Chondrocyte (in vitro differentiated cells): ENCODE results near the gene BCL2L13. TPM values are rescaled to one million over a fixed set of nuclear protein-coding genes. Genes with fewer than 3 reads are reported as not detected.

Source experiments
- DNase-seq: peaks from one replicate; pipeline ENCODE4 v3.0.0; 2021; ENCODE audit warnings: mixed read lengths, low spot score
- H3K27ac Mint-ChIP-seq: one replicate; pipeline ENCODE4 v1.8.0; 2021; ENCODE audit warnings: mild to moderate bottlenecking, moderate library complexity, mixed read lengths; ENCODE audit not compliant: unreplicated experiment
- H3K27me3 Mint-ChIP-seq: 2 replicates; pipeline ENCODE4 v1.8.0; 2021; ENCODE audit warnings: low read depth, mixed read lengths
- H3K36me3 Mint-ChIP-seq: 2 replicates; pipeline ENCODE4 v1.8.0; 2021; ENCODE audit warnings: low read depth, mixed read lengths
- H3K4me1 Mint-ChIP-seq: 2 replicates; pipeline ENCODE4 v1.8.0; 2021; ENCODE audit warnings: low read depth, mild to moderate bottlenecking, mixed read lengths
- H3K4me3 Mint-ChIP-seq: one replicate; pipeline ENCODE4 v1.8.0; 2021; ENCODE audit warnings: mild to moderate bottlenecking, moderate library complexity, mixed read lengths; ENCODE audit not compliant: unreplicated experiment
- H3K9me3 Mint-ChIP-seq: 2 replicates; pipeline ENCODE4 v1.8.0; 2021; ENCODE audit warnings: low read depth, mixed read lengths
- total RNA-seq: library from RNA; stranded (reverse); gene quantifications from 3 replicates; pipeline ENCODE4 v1.2.1, GENCODE V29; 2021
- TF ChIP-seq, protein P1 (sequence below): fragments of 200-600 bp; sonication (generic); IDR thresholded peaks from 2 replicates; pipeline ENCODE4 v1.5.0; 2021; ENCODE audit warnings: antibody characterized with exemption, mild to moderate bottlenecking, moderate library complexity

Gene BCL2L13
- total RNA-seq, 1 donor from 2014 or later = 39.6 TPM

DNA sequence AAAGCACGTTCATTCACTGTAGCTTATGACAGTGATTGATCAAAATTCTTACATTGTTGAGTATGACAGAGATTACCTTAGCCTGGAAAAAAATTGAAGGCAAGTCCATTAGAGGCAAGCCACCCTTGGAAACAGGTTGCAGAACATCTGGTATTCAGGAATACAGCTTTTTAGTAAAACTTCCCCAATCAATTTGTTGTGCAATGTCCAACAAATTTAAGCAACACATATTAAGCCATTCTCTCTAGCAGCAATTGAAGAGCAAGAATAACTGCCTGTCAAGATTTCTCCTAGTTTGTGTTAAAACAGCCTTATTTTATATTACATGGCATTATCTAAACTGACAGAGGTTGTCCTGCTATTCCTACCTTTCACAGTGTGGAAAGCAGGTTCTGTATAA lies 37.0 kb downstream of the BCL2L13 start:
- Mint-ChIP-seq H3K4me3 (no peak overlapping the region), H3K27ac (no peak overlapping the region), H3K9me3 (no peaks in the 10 kb centered on the region), H3K36me3 (peaks cover 2% of the 10 kb centered on the region), H3K27me3 (no peaks in the 10 kb centered on the region), H3K4me1 (peaks cover 21% of the 10 kb centered on the region)
- TF ChIP-seq, protein P1, sequence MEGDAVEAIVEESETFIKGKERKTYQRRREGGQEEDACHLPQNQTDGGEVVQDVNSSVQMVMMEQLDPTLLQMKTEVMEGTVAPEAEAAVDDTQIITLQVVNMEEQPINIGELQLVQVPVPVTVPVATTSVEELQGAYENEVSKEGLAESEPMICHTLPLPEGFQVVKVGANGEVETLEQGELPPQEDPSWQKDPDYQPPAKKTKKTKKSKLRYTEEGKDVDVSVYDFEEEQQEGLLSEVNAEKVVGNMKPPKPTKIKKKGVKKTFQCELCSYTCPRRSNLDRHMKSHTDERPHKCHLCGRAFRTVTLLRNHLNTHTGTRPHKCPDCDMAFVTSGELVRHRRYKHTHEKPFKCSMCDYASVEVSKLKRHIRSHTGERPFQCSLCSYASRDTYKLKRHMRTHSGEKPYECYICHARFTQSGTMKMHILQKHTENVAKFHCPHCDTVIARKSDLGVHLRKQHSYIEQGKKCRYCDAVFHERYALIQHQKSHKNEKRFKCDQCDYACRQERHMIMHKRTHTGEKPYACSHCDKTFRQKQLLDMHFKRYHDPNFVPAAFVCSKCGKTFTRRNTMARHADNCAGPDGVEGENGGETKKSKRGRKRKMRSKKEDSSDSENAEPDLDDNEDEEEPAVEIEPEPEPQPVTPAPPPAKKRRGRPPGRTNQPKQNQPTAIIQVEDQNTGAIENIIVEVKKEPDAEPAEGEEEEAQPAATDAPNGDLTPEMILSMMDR = no peak
- DNase-seq = no peak

DNA sequence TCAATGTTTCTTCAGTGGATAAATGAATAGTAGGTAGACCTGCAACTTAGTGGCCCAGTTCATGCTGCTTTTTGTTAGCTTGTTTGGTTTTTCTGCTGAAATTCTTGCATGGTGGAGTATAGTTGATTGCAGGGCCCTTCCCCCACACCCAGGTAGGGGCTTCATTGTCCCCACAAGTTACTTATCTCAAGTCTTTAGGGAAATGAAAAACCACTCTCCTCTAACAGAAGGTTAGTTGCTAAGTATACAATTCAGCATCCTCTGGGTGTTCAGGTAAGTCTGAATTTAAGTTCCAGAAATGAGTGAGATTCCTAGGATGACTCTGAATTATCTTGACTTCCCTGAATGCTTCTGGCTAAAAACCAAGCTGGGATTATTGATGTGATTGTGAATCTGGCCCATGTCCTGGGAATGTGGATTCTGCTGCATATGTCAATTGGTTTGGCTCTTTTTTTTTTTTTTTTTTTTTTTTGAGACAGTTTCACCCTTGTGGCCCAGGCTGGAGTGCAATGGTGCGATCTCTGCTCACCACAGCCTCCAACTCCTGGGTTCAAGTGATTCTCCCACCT lies 40.3 kb downstream of the BCL2L13 start:
- no peaks in the 10 kb centered on the region for H3K9me3 Mint-ChIP-seq
- H3K27me3 Mint-ChIP-seq = no peaks in the 10 kb centered on the region
- peaks cover 3% of the 10 kb centered on the region for H3K4me1 Mint-ChIP-seq
- no peaks in the 10 kb centered on the region for H3K36me3 Mint-ChIP-seq
- H3K27ac Mint-ChIP-seq = no peak overlapping the region
- TF ChIP-seq, protein P1 = no peak
- DNase-seq = no peak
- H3K4me3 Mint-ChIP-seq = no peak overlapping the region

DNA sequence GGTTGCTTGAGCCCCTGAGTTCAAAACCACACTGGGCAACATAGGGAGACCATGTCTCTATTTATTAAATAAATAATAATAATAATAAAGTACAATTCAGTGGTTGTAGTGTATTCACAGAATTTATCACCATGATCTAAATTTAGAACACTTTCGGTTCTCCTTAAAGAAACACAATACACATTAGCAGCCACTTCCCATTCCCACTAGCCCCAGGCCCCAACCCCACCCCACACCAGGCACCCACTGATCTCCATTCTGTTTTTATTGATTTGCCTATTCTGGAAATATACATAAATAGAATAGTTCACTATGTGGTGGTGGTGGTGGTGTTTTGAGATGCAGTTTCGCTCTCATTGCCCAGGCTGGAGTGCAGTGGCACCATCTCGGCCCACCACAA lies 45.7 kb downstream of the BCL2L13 start:
- peaks cover 2% of the 10 kb centered on the region for H3K36me3 Mint-ChIP-seq
- no peak overlapping the region for H3K4me3 Mint-ChIP-seq
- no peaks in the 10 kb centered on the region for H3K4me1 Mint-ChIP-seq
- no peaks in the 10 kb centered on the region for H3K9me3 Mint-ChIP-seq
- TF ChIP-seq, protein P1 = no peak
- H3K27ac Mint-ChIP-seq = no peak overlapping the region
- DNase-seq = no peak
- no peaks in the 10 kb centered on the region for H3K27me3 Mint-ChIP-seq

DNA sequence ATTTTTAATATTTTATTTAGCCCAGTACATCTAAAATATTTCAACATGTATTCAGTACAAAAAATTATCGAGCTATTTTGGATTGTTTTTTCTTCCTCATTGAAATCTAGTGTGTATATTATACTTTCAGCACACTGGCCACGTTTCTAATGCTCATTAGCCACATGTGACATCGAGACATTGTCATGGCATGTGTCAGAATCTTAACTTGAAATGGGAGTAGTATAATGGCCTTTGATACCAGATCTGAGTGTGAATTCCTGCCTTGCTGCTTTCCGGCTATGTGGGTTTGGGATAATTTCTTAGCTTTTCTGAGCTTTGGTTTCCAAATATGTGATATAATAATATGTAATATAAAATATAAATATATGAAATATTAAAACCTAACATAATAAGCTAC lies 54.3 kb downstream of the BCL2L13 start:
- Mint-ChIP-seq H3K27ac (no peak overlapping the region), H3K9me3 (no peaks in the 10 kb centered on the region), H3K27me3 (no peaks in the 10 kb centered on the region), H3K36me3 (peaks cover 2% of the 10 kb centered on the region), H3K4me1 (peaks cover 11% of the 10 kb centered on the region), H3K4me3 (no peak overlapping the region)
- no peak for DNase-seq
- TF ChIP-seq, protein P1 = no peak

DNA sequence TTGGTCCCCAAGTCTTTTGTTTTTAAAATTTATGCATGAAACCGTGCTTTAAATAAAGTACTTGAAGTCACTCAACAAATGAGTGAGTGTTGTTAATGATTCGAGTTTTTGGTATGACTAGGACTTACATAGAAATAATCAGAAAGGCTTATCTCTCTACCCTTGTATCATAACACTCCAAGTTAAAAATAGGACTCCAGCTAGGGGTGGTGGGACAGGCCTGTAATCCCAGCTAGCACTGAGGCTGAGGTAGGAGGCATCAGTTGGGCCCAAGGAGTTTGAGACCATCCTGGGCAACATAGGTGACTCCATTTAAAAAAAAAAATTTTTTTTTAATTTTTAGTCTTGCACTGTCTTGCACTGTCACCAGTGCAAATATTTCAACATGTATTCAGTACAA lies 55.6 kb downstream of the BCL2L13 start:
- no peak for DNase-seq
- H3K4me1 Mint-ChIP-seq = peaks cover 11% of the 10 kb centered on the region
- no peaks in the 10 kb centered on the region for H3K36me3 Mint-ChIP-seq
- no peak overlapping the region for H3K4me3 Mint-ChIP-seq
- H3K27me3 Mint-ChIP-seq = no peaks in the 10 kb centered on the region
- no peaks in the 10 kb centered on the region for H3K9me3 Mint-ChIP-seq
- TF ChIP-seq, protein P1 = no peak
- no peak overlapping the region for H3K27ac Mint-ChIP-seq
